ENCODE data around the gene NAV2. TPM values are rescaled to one million over a fixed set of nuclear protein-coding genes. Genes with fewer than 3 reads are reported as not detected.

Gene NAV2
- polyA plus RNA-seq, 1 donor (not counting 4 experiments of a cell fraction or from before 2014, with no cell fraction given), result 4.0 TPM

DNA sequence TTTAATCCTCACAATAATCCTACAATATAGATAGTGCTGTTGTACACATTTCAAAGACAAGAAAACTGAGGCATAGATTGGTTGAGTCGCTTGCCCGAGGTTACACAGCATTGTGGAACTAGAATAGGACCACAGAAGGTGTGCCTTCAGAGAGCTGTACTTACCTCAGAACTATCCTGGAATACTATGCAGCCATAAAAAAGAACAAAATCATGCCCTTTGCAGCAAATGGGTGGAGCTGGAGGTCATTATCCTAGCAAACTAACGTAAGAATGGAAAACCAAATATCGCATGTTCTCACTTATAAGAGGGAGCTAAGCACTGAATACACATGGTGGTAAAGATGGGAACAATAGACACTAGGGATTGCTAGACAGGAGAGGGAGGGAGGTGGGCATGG, 15.7 kb upstream of the NAV2 start:
- Histone ChIP-seq H3K79me2 (ENCODE audit: control insufficient read depth, insufficient read depth, low read length) (no peaks in the 10 kb centered on the region), H3K9ac (ENCODE audit: control insufficient read depth, extremely low read depth, insufficient read depth, low read length) (no peak overlapping the region), H3K9me1 (ENCODE audit: control insufficient read depth, extremely low read depth, insufficient read depth, low read length) (no peaks in the 10 kb centered on the region), H3K27ac (ENCODE audit: control insufficient read depth, insufficient read depth, low read length) (no peak overlapping the region), H3K4me2 (ENCODE audit: control insufficient read depth, extremely low read depth, insufficient read depth, low read depth, low read length) (no peak overlapping the region), H4K20me1 (ENCODE audit: control insufficient read depth, extremely low read depth, insufficient read depth, low read length) (no peaks in the 10 kb centered on the region), H3K4me3 (ENCODE audit: control insufficient read depth in 2 of 3, extremely low read depth in 1 of 3, insufficient read depth in 2 of 3, low read depth in 1 of 3, low read length in 3 of 3) (no peak overlapping the region), H3K4me1 (ENCODE audit: control insufficient read depth, extremely low read depth, insufficient read depth, low read length) (no peaks in the 10 kb centered on the region), H3K27me3 (ENCODE audit: control insufficient read depth, extremely low read depth, insufficient read depth, low read length) (no peaks in the 10 kb centered on the region), H3K36me3 (ENCODE audit: control insufficient read depth in 2 of 2, extremely low read depth in 1 of 2, insufficient read depth in 2 of 2, low read length in 2 of 2) (no peaks in the 10 kb centered on the region), H2AFZ (ENCODE audit: control insufficient read depth, low read length) (no peak overlapping the region), H3K9me3 (ENCODE audit: control insufficient read depth, low read depth, low read length) (no peaks in the 10 kb centered on the region)
- dilution Hi-C loops (cut with MboI; ENCODE audit: extremely low pct_ligation_motif_present, low sequenced_read_pairs), result no loop called here
- TF ChIP-seq, protein P1, sequence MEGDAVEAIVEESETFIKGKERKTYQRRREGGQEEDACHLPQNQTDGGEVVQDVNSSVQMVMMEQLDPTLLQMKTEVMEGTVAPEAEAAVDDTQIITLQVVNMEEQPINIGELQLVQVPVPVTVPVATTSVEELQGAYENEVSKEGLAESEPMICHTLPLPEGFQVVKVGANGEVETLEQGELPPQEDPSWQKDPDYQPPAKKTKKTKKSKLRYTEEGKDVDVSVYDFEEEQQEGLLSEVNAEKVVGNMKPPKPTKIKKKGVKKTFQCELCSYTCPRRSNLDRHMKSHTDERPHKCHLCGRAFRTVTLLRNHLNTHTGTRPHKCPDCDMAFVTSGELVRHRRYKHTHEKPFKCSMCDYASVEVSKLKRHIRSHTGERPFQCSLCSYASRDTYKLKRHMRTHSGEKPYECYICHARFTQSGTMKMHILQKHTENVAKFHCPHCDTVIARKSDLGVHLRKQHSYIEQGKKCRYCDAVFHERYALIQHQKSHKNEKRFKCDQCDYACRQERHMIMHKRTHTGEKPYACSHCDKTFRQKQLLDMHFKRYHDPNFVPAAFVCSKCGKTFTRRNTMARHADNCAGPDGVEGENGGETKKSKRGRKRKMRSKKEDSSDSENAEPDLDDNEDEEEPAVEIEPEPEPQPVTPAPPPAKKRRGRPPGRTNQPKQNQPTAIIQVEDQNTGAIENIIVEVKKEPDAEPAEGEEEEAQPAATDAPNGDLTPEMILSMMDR (optimal IDR thresholded peaks at IDR 0.05 in 1 of 3, IDR thresholded peaks at IDR 0.05 in 1 of 3, conservative IDR thresholded peaks at IDR 0.05 in 1 of 3; ENCODE audit: extremely low read depth in 1 of 3, insufficient read depth in 2 of 3, low read length in 3 of 3), result no peak
- TF ChIP-seq EZH2 (IDR thresholded peaks at IDR 0.05; ENCODE audit: low read length), result no peak
- no peak for DNase-seq (ENCODE audit: low read depth, low spot score)
- no peak for FAIRE-seq

DNA sequence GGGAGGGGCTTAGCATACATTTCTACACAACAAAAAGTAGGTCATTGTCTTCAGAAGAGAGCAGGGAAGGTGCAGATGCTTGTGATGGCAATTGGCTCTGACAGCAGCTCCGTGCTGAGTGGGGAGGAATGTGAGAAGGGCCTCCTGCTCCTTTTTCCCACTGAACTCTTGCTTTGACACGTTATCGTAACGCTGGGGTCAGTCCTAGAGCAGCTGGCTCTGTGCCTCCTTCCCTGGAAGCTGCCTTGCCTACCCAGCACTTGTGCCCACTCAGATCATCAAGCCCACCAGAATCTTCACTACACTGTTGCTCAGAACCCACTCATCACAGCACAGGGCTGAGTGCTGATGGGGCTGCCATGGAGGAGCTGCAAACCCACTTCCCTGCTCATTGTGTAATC, 14.9 kb upstream of the NAV2 start:
- Histone ChIP-seq H3K27me3 (ENCODE audit: control insufficient read depth, extremely low read depth, insufficient read depth, low read length) (no peaks in the 10 kb centered on the region), H3K9me3 (ENCODE audit: control insufficient read depth, low read depth, low read length) (no peaks in the 10 kb centered on the region), H3K27ac (ENCODE audit: control insufficient read depth, insufficient read depth, low read length) (no peak overlapping the region), H3K36me3 (ENCODE audit: control insufficient read depth in 2 of 2, extremely low read depth in 1 of 2, insufficient read depth in 2 of 2, low read length in 2 of 2) (no peaks in the 10 kb centered on the region), H3K9ac (ENCODE audit: control insufficient read depth, extremely low read depth, insufficient read depth, low read length) (no peak overlapping the region), H3K4me1 (ENCODE audit: control insufficient read depth, extremely low read depth, insufficient read depth, low read length) (no peaks in the 10 kb centered on the region), H3K4me3 (ENCODE audit: control insufficient read depth in 2 of 3, extremely low read depth in 1 of 3, insufficient read depth in 2 of 3, low read depth in 1 of 3, low read length in 3 of 3) (no peak overlapping the region), H3K9me1 (ENCODE audit: control insufficient read depth, extremely low read depth, insufficient read depth, low read length) (no peaks in the 10 kb centered on the region), H2AFZ (ENCODE audit: control insufficient read depth, low read length) (no peak overlapping the region), H3K4me2 (ENCODE audit: control insufficient read depth, extremely low read depth, insufficient read depth, low read depth, low read length) (no peak overlapping the region), H4K20me1 (ENCODE audit: control insufficient read depth, extremely low read depth, insufficient read depth, low read length) (no peaks in the 10 kb centered on the region), H3K79me2 (ENCODE audit: control insufficient read depth, insufficient read depth, low read length) (no peaks in the 10 kb centered on the region)
- dilution Hi-C loops (cut with MboI; ENCODE audit: extremely low pct_ligation_motif_present, low sequenced_read_pairs), result no loop called here
- no peak for TF ChIP-seq EZH2 (IDR thresholded peaks at IDR 0.05; ENCODE audit: low read length)
- TF ChIP-seq, protein P1 (optimal IDR thresholded peaks at IDR 0.05 in 1 of 3, IDR thresholded peaks at IDR 0.05 in 1 of 3, conservative IDR thresholded peaks at IDR 0.05 in 1 of 3; ENCODE audit: extremely low read depth in 1 of 3, insufficient read depth in 2 of 3, low read length in 3 of 3), result no peak
- DNase-seq (ENCODE audit: low read depth, low spot score), result no peak
- FAIRE-seq, result no peak
